Measurements from ENCODE around the gene TPBGL. TPM values are rescaled to one million over a fixed set of nuclear protein-coding genes. Genes with fewer than 3 reads are reported as not detected.

The TPBGL gene
- total and polyA plus RNA-seq, 9 donors = 0.13 to 0.47 (median 0.27) TPM; not detected in 2

- Histone ChIP-seq H3K4me3 (no peak overlapping the region), H3K9me3 (no peaks in the 10 kb centered on the region), H3K27ac (no peak overlapping the region), H3K4me1 (ENCODE audit: insufficient read depth) (no peaks in the 10 kb centered on the region), H3K27me3 (no peaks in the 10 kb centered on the region), H3K36me3 (no peaks in the 10 kb centered on the region)
- intact Hi-C loops (cut with DNase I) = no loop called here
- TF ChIP-seq EP300 (IDR thresholded peaks at IDR 0.05) (no peak), CTCF (IDR thresholded peaks at IDR 0.05) (no peak)
- 79 to 87% (median 80%) methylated on average over 6 of the region's 6 CpGs for WGBS, 3 donors
- peak in 4 of 5 donors; percentile 7 to 13 (median 12) for DNase-seq
Observed at GRCh38 chr11:75264971-75265370, 24.4 kb downstream of the TPBGL start.

DNA sequence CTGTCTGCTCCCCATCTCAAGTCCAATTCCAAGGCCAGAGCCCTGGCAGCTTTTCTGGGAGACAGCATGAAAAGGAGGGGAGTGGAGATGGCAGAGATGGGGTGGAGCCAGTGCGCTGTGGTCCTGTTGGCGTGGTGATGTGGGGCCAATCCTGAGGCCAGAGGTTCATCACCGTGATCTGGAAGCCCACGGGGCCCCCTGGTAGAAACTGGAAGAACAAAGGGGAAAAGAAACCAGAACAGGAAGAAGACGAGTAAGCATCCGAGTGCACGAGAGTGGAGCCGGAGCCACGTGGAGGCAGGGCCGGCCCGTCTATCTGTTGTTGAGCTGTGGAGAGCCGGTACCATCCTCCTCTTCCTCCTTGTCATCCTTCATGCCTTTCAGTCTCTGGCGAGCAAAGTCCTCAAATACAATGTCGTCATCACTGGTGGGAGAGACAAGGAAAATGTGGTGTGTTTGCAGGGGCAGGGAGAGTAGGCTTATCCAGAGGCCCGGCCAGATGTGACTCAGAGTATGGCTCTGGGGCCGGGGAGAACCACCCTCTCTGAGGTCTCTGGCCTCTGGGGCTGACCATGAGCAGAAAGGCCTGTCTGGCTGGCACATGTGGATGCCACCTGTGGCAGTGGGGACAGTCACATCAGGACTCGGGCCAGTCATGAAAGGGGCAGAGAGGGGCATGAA is 25.4 kb downstream of the TPBGL start:
- H3K9me3 ChIP-seq = no peaks in the 10 kb centered on the region
- no peak for TF ChIP-seq POLR2A (IDR thresholded peaks at IDR 0.05)
- no peak for TF ChIP-seq CTCF (IDR thresholded peaks at IDR 0.05)
- no peak for TF ChIP-seq EP300 (IDR thresholded peaks at IDR 0.05)
- no peak overlapping the region for H3K27ac ChIP-seq
- no peak overlapping the region for H3K4me3 ChIP-seq
- 79 to 80% (median 79%) methylated on average over 17 of the region's 17 CpGs for WGBS, 3 donors
- intact Hi-C loops (cut with DNase I) = no loop called here
- no peaks in the 10 kb centered on the region for H3K36me3 ChIP-seq
- no peaks in the 10 kb centered on the region for H3K4me1 ChIP-seq (ENCODE audit: insufficient read depth)
- no peaks in the 10 kb centered on the region for H3K27me3 ChIP-seq
- peak in 4 of 5 donors; percentile 7 to 17 (median 8) for DNase-seq

GRCh38 chr11:75267171-75267970 is 26.8 kb downstream of the TPBGL start:
- intact Hi-C loops (cut with DNase I) = no loop called here
- Histone ChIP-seq H3K4me3 (no peak overlapping the region), H3K9me3 (no peaks in the 10 kb centered on the region), H3K27me3 (no peaks in the 10 kb centered on the region), H3K4me1 (ENCODE audit: insufficient read depth) (no peaks in the 10 kb centered on the region), H3K27ac (no peak overlapping the region), H3K36me3 (no peaks in the 10 kb centered on the region)
- no peak for TF ChIP-seq EP300 (IDR thresholded peaks at IDR 0.05)
- no peak for TF ChIP-seq POLR2A (IDR thresholded peaks at IDR 0.05)
- TF ChIP-seq CTCF (IDR thresholded peaks at IDR 0.05) = no peak
- DNase-seq = peak in 2 of 5 donors; percentile 9 to 23
- 71 to 76% (median 76%) methylated on average over 26 to 27 of the region's 27 CpGs for WGBS, 3 donors

DNA sequence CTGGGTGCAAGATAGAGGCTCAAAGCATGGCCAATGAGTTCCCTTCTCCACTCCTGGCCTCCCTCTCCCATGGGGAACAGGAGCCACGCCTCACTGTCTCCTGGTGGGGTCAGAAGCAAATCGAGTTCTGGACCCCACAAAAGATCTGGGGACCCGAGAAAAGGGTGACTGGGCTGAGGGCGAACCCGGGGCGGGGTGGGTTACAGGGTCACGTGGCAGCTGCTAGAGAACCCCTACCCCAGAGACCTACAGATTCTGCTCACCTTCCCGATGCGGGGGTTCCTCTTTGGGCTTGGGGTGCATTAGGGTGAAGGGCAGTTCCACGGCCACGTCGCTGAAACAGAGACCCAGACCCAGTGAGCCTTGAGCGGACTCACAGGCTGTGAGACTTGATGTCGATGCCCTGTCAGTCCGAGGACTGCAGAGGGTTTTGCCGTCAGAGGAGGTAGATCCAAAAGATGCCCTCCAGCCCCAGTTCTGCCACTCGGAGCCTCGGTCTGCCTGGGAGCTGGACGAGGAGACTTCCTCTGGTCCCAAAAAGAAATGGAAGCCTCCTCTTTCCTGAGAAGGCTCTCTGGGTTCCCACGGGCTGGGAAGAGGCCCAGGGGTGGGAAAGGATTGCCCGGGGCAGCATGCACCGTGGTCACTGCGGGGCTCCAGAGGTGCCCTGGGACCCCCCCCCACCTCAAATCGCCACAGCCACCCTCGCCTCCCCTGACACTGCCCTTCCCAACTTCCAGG is 28.2 kb downstream of the TPBGL start:
- TF ChIP-seq POLR2A (IDR thresholded peaks at IDR 0.05) (no peak), EP300 (IDR thresholded peaks at IDR 0.05) (no peak), CTCF (IDR thresholded peaks at IDR 0.05) (no peak)
- Histone ChIP-seq H3K27me3 (no peaks in the 10 kb centered on the region), H3K36me3 (no peaks in the 10 kb centered on the region), H3K4me3 (no peak overlapping the region), H3K4me1 (ENCODE audit: insufficient read depth) (no peaks in the 10 kb centered on the region), H3K27ac (no peak overlapping the region), H3K9me3 (no peaks in the 10 kb centered on the region)
- 92 to 93% (median 93%) methylated on average over 24 to 25 of the region's 25 CpGs for WGBS, 3 donors
- peak in 2 of 5 donors; percentile 17 to 29 for DNase-seq
- intact Hi-C loops (cut with DNase I) = no loop called here

Data from ovary (tissue), 9 donors.